ENCODE data around the gene IPO8.

IPO8 gene

GRCh38 chr12:30695199-30696102 lies at the start of gene IPO8:
Gene IPO8, minus strand, starts transcription at chr12:30695869. Its CDS starts 222 bp downstream, at chr12:30695647.
- H3K9me3 ChIP-seq (ENCODE audit: control insufficient read depth in 2 of 2, low read length in 2 of 2), result no peaks in the 10 kb centered on the region
- peak within 1 kb of the TSS; percentile 92 to 96 for H3K9ac ChIP-seq (ENCODE audit: low read length in 2 of 2)
- peak within 1 kb of the TSS; percentile 92 to 100 for H3K4me3 ChIP-seq (ENCODE audit: low read length in 2 of 2)
- H3K4me1 ChIP-seq (ENCODE audit: control insufficient read depth, insufficient read depth, low read length), result peaks cover 16% of the 10 kb centered on the region
- H3K27ac ChIP-seq (ENCODE audit: low read length), result peak within 1 kb of the TSS; percentile 73
- no peaks in the 10 kb centered on the region for H3K36me3 ChIP-seq (ENCODE audit: control insufficient read depth in 2 of 2, insufficient read depth in 2 of 2, low read length in 2 of 2)
- H3K27me3 ChIP-seq (ENCODE audit: control insufficient read depth in 1 of 2, insufficient read depth in 2 of 2, low read length in 2 of 2), result no peaks in the 10 kb centered on the region

GRCh38 chr12:30744321-30744720 lies 48.7 kb upstream of the IPO8 start:
- Histone ChIP-seq H3K36me3 (ENCODE audit: control insufficient read depth in 2 of 2, insufficient read depth in 2 of 2, low read length in 2 of 2) (peaks cover 0 to 5% of the 10 kb centered on the region in 2 donors), H3K27ac (ENCODE audit: low read length) (no peak overlapping the region), H3K9me3 (ENCODE audit: control insufficient read depth in 2 of 2, low read length in 2 of 2) (no peaks in the 10 kb centered on the region), H3K27me3 (ENCODE audit: control insufficient read depth in 1 of 2, insufficient read depth in 2 of 2, low read length in 2 of 2) (no peaks in the 10 kb centered on the region), H3K9ac (ENCODE audit: low read length in 2 of 2) (no peak overlapping the region), H3K4me1 (ENCODE audit: control insufficient read depth, insufficient read depth, low read length) (no peaks in the 10 kb centered on the region), H3K4me3 (ENCODE audit: low read length in 2 of 2) (no peak overlapping the region)

GRCh38 chr12:30740274-30740673 lies 44.6 kb upstream of the IPO8 start:
- H3K9me3 ChIP-seq (ENCODE audit: control insufficient read depth in 2 of 2, low read length in 2 of 2), result no peaks in the 10 kb centered on the region
- H3K4me3 ChIP-seq (ENCODE audit: low read length in 2 of 2), result no peak overlapping the region
- H3K9ac ChIP-seq (ENCODE audit: low read length in 2 of 2), result no peak overlapping the region
- H3K27me3 ChIP-seq (ENCODE audit: control insufficient read depth in 1 of 2, insufficient read depth in 2 of 2, low read length in 2 of 2), result no peaks in the 10 kb centered on the region
- H3K36me3 ChIP-seq (ENCODE audit: control insufficient read depth in 2 of 2, insufficient read depth in 2 of 2, low read length in 2 of 2), result peaks cover 0 to 3% of the 10 kb centered on the region in 2 donors
- no peaks in the 10 kb centered on the region for H3K4me1 ChIP-seq (ENCODE audit: control insufficient read depth, insufficient read depth, low read length)
- H3K27ac ChIP-seq (ENCODE audit: low read length), result no peak overlapping the region

DNA sequence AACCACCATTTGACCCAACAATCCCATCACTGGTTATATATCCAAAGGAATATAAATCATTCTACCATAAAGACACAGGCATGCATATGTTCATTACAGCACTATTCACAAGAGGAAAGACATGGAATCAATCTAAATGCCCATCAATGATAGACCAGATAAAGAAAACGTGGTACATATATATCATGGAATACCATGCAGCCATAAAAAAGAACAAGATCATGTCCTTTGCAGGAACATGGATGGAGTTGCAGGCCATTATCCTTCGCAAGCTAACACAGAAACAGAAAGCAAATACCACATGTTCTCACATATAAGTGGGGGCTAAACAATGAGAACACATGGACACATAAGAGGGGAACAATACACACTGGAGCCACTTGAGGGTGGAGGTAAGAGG lies 43.4 kb upstream of the IPO8 start:
- Histone ChIP-seq H3K36me3 (ENCODE audit: control insufficient read depth in 2 of 2, insufficient read depth in 2 of 2, low read length in 2 of 2) (peaks cover 0 to 6% of the 10 kb centered on the region in 2 donors), H3K27ac (ENCODE audit: low read length) (no peak overlapping the region), H3K9me3 (ENCODE audit: control insufficient read depth in 2 of 2, low read length in 2 of 2) (no peaks in the 10 kb centered on the region), H3K4me3 (ENCODE audit: low read length in 2 of 2) (no peak overlapping the region), H3K9ac (ENCODE audit: low read length in 2 of 2) (no peak overlapping the region), H3K27me3 (ENCODE audit: control insufficient read depth in 1 of 2, insufficient read depth in 2 of 2, low read length in 2 of 2) (no peaks in the 10 kb centered on the region), H3K4me1 (ENCODE audit: control insufficient read depth, insufficient read depth, low read length) (no peaks in the 10 kb centered on the region)

DNA sequence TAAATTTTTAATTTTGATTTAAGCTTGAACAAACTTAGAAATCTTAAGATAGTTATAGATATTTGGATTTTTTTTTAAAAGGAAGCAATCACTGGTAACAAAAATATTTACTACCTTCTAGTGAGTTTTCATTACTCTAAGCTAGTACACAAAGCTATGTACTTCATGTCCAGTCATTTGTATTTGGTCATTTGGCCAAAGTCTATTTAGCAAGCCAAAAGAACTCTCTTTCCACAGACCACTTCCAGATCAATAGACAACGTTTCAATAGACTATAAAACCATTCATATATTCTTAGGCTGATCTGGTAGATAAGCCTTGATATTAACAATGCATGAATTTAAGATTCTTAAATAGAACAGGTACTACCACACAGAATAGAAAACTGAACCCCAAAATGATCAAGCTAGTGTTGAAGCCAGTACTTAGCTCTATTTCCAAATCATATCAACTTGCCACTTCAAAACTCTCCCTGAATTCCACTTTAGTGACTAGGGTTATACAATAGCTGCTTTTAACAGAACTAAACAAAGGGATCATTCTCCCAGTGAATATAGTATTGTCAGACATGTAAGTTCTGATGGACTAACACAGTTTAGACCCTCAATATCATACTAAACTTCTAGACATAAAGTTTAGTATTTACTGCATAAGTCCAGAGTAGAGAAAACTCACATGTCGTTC lies 37.4 kb upstream of the IPO8 start:
- no peaks in the 10 kb centered on the region for H3K27me3 ChIP-seq (ENCODE audit: control insufficient read depth in 1 of 2, insufficient read depth in 2 of 2, low read length in 2 of 2)
- no peaks in the 10 kb centered on the region for H3K4me1 ChIP-seq (ENCODE audit: control insufficient read depth, insufficient read depth, low read length)
- no peak overlapping the region for H3K27ac ChIP-seq (ENCODE audit: low read length)
- H3K4me3 ChIP-seq (ENCODE audit: low read length in 2 of 2), result no peak overlapping the region
- peaks cover 9 to 12% of the 10 kb centered on the region in 2 donors for H3K36me3 ChIP-seq (ENCODE audit: control insufficient read depth in 2 of 2, insufficient read depth in 2 of 2, low read length in 2 of 2)
- no peaks in the 10 kb centered on the region for H3K9me3 ChIP-seq (ENCODE audit: control insufficient read depth in 2 of 2, low read length in 2 of 2)
- H3K9ac ChIP-seq (ENCODE audit: low read length in 2 of 2), result no peak overlapping the region

GRCh38 chr12:30730011-30730410 lies 34.3 kb upstream of the IPO8 start:
- Histone ChIP-seq H3K4me3 (ENCODE audit: low read length in 2 of 2) (no peak overlapping the region), H3K4me1 (ENCODE audit: control insufficient read depth, insufficient read depth, low read length) (no peaks in the 10 kb centered on the region), H3K27me3 (ENCODE audit: control insufficient read depth in 1 of 2, insufficient read depth in 2 of 2, low read length in 2 of 2) (no peaks in the 10 kb centered on the region), H3K9me3 (ENCODE audit: control insufficient read depth in 2 of 2, low read length in 2 of 2) (no peaks in the 10 kb centered on the region), H3K36me3 (ENCODE audit: control insufficient read depth in 2 of 2, insufficient read depth in 2 of 2, low read length in 2 of 2) (peaks cover 9 to 16% of the 10 kb centered on the region in 2 donors), H3K27ac (ENCODE audit: low read length) (no peak overlapping the region), H3K9ac (ENCODE audit: low read length in 2 of 2) (no peak overlapping the region)

DNA sequence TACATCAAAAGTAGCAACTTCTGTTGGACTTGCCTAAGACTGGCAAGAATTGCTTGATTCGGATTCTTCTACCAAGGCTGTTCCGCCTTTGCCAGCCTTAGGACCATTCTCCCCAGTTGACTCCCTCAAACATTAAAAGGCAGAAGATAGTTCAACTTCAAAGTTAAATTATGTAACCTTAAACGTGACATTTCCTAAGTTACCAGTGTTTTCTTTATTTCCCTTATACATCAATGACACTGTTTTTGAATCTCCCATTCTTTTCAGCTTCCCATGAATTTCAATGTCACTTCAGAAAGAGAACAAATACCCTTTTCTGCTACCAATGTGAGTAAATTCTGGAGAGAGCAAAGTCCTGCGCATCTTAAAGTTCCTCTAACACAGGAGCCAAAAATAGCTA lies 33.9 kb upstream of the IPO8 start:
- H3K4me1 ChIP-seq (ENCODE audit: control insufficient read depth, insufficient read depth, low read length), result no peaks in the 10 kb centered on the region
- H3K27ac ChIP-seq (ENCODE audit: low read length), result no peak overlapping the region
- H3K9ac ChIP-seq (ENCODE audit: low read length in 2 of 2), result no peak overlapping the region
- no peaks in the 10 kb centered on the region for H3K9me3 ChIP-seq (ENCODE audit: control insufficient read depth in 2 of 2, low read length in 2 of 2)
- no peaks in the 10 kb centered on the region for H3K27me3 ChIP-seq (ENCODE audit: control insufficient read depth in 1 of 2, insufficient read depth in 2 of 2, low read length in 2 of 2)
- H3K36me3 ChIP-seq (ENCODE audit: control insufficient read depth in 2 of 2, insufficient read depth in 2 of 2, low read length in 2 of 2), result peaks cover 9 to 16% of the 10 kb centered on the region in 2 donors
- no peak overlapping the region for H3K4me3 ChIP-seq (ENCODE audit: low read length in 2 of 2)

DNA sequence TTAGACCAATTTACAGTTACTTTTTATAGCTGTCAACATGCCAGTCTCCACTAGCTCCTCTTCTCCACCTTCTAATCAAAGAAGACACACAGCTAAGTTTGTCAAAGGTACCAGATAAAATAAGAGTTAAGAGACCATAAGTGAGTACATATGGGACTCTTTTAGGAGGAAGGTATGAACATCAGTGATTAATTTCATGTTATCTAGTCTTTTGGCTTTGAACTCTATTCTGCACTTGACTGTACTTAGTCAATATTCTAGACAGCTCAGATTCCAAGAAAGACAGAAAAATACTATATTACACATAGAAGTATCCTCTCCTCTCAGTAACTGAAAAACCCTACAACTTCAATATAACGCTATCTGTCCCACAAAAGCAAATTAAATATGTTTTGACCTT lies 31.0 kb upstream of the IPO8 start:
- no peaks in the 10 kb centered on the region for H3K27me3 ChIP-seq (ENCODE audit: control insufficient read depth in 1 of 2, insufficient read depth in 2 of 2, low read length in 2 of 2)
- H3K9me3 ChIP-seq (ENCODE audit: control insufficient read depth in 2 of 2, low read length in 2 of 2), result no peaks in the 10 kb centered on the region
- no peak overlapping the region for H3K9ac ChIP-seq (ENCODE audit: low read length in 2 of 2)
- H3K4me3 ChIP-seq (ENCODE audit: low read length in 2 of 2), result no peak overlapping the region
- H3K4me1 ChIP-seq (ENCODE audit: control insufficient read depth, insufficient read depth, low read length), result no peaks in the 10 kb centered on the region
- H3K27ac ChIP-seq (ENCODE audit: low read length), result no peak overlapping the region
- peaks cover 6 to 14% of the 10 kb centered on the region in 2 donors for H3K36me3 ChIP-seq (ENCODE audit: control insufficient read depth in 2 of 2, insufficient read depth in 2 of 2, low read length in 2 of 2)

- Histone ChIP-seq H3K4me3 (ENCODE audit: low read length in 2 of 2) (no peak overlapping the region), H3K9me3 (ENCODE audit: control insufficient read depth in 2 of 2, low read length in 2 of 2) (no peaks in the 10 kb centered on the region), H3K4me1 (ENCODE audit: control insufficient read depth, insufficient read depth, low read length) (no peaks in the 10 kb centered on the region), H3K27ac (ENCODE audit: low read length) (no peak overlapping the region), H3K9ac (ENCODE audit: low read length in 2 of 2) (no peak overlapping the region), H3K36me3 (ENCODE audit: control insufficient read depth in 2 of 2, insufficient read depth in 2 of 2, low read length in 2 of 2) (peaks cover 6 to 18% of the 10 kb centered on the region in 2 donors), H3K27me3 (ENCODE audit: control insufficient read depth in 1 of 2, insufficient read depth in 2 of 2, low read length in 2 of 2) (no peaks in the 10 kb centered on the region)
Measured at GRCh38 chr12:30725739-30726138, 30.1 kb upstream of the IPO8 start.

DNA sequence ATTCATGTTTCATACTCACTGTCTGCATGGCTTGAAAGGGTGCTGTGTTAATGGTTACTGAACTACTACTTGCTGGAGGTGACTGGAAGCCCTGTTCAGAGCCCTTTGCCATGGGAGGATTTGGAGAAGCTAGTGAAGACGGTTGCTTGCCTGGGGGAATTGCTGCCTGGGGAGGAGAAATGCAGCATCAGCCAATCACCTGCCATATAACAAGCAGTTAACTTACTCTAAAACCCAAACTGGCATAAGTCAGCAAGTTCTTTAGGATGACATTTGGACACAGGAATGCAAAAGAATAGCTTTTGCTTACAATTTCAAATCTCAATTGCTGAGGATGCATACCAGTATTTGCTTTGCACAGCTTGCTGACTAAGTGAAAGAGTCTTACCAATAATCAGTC lies 23.4 kb upstream of the IPO8 start:
- Histone ChIP-seq H3K9ac (ENCODE audit: low read length in 2 of 2) (no peak overlapping the region), H3K27me3 (ENCODE audit: control insufficient read depth in 1 of 2, insufficient read depth in 2 of 2, low read length in 2 of 2) (no peaks in the 10 kb centered on the region), H3K4me3 (ENCODE audit: low read length in 2 of 2) (no peak overlapping the region), H3K4me1 (ENCODE audit: control insufficient read depth, insufficient read depth, low read length) (no peaks in the 10 kb centered on the region), H3K9me3 (ENCODE audit: control insufficient read depth in 2 of 2, low read length in 2 of 2) (no peaks in the 10 kb centered on the region), H3K36me3 (ENCODE audit: control insufficient read depth in 2 of 2, insufficient read depth in 2 of 2, low read length in 2 of 2) (peaks cover 6 to 30% of the 10 kb centered on the region in 2 donors), H3K27ac (ENCODE audit: low read length) (no peak overlapping the region)
